ENCODE measurements around the gene NDFIP1. TPM values are rescaled to one million over a fixed set of nuclear protein-coding genes. Genes with fewer than 3 reads are reported as not detected.

The NDFIP1 gene
- total and polyA plus RNA-seq, 10 of the 15 experiments (the other 5 are each of a cell fraction or from before 2014, with no cell fraction given) = 0.08 to 2.7 (median 0.92) TPM

- no peak overlapping the region for H3K9ac ChIP-seq (ENCODE audit: control insufficient read depth, insufficient read depth, low read length)
- H3K4me2 ChIP-seq (ENCODE audit: control insufficient read depth, insufficient read depth) = no peak overlapping the region
- H3K4me3 ChIP-seq = no peak overlapping the region
- H3K27ac ChIP-seq (ENCODE audit: control insufficient read depth, insufficient read depth) = no peak overlapping the region
- no TSS peak for BruUV-seq (replicated peaks)
- ChIA-PET CTCF (interaction anchor here (1.2 to 1.3 kb wide), 2 partner anchors 17 to 19 kb away, joined by 3 to 4 read pairs; no protein-coding TSS in a partner anchor), SMC1A (ENCODE audit: uncharacterized antibody, unreplicated experiment) (no interaction called here), RAD21 (ENCODE audit: unreplicated experiment) (interaction anchor here (1.2 kb wide), 1 partner anchor 30 kb away, joined by 3 read pairs; no protein-coding TSS in a partner anchor), POLR2A (no interaction called here)
- H3K4me1 ChIP-seq (ENCODE audit: control insufficient read depth, insufficient read depth, low read length) = no peaks in the 10 kb centered on the region
- DNase-seq (ENCODE audit: low read depth, low spot score) = no peak
- no peaks in the 10 kb centered on the region for H3K79me2 ChIP-seq (ENCODE audit: control insufficient read depth, insufficient read depth, low read length)
- ATAC-seq = no peak
- in situ Hi-C loops (cut with MboI) (no loop called here), intact Hi-C loops (cut with micrococcal nuclease; ENCODE audit: unreplicated experiment) (loop anchor here (10.0 kb wide), 1 partner anchor 260 kb away; no protein-coding TSS in a partner anchor)
- H3K36me3 ChIP-seq (ENCODE audit: control insufficient read depth in 2 of 2, insufficient read depth in 2 of 2, low read length in 1 of 2) = no peaks in the 10 kb centered on the region
- TF ChIP-seq PAX8 (IDR thresholded peaks at IDR 0.05) = no peak
- TF ChIP-seq, protein P1, sequence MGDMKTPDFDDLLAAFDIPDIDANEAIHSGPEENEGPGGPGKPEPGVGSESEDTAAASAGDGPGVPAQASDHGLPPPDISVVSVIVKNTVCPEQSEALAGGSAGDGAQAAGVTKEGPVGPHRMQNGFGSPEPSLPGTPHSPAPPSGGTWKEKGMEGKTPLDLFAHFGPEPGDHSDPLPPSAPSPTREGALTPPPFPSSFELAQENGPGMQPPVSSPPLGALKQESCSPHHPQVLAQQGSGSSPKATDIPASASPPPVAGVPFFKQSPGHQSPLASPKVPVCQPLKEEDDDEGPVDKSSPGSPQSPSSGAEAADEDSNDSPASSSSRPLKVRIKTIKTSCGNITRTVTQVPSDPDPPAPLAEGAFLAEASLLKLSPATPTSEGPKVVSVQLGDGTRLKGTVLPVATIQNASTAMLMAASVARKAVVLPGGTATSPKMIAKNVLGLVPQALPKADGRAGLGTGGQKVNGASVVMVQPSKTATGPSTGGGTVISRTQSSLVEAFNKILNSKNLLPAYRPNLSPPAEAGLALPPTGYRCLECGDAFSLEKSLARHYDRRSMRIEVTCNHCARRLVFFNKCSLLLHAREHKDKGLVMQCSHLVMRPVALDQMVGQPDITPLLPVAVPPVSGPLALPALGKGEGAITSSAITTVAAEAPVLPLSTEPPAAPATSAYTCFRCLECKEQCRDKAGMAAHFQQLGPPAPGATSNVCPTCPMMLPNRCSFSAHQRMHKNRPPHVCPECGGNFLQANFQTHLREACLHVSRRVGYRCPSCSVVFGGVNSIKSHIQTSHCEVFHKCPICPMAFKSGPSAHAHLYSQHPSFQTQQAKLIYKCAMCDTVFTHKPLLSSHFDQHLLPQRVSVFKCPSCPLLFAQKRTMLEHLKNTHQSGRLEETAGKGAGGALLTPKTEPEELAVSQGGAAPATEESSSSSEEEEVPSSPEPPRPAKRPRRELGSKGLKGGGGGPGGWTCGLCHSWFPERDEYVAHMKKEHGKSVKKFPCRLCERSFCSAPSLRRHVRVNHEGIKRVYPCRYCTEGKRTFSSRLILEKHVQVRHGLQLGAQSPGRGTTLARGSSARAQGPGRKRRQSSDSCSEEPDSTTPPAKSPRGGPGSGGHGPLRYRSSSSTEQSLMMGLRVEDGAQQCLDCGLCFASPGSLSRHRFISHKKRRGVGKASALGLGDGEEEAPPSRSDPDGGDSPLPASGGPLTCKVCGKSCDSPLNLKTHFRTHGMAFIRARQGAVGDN (IDR thresholded peaks at IDR 0.05) = no peak
- TF ChIP-seq, protein P2, sequence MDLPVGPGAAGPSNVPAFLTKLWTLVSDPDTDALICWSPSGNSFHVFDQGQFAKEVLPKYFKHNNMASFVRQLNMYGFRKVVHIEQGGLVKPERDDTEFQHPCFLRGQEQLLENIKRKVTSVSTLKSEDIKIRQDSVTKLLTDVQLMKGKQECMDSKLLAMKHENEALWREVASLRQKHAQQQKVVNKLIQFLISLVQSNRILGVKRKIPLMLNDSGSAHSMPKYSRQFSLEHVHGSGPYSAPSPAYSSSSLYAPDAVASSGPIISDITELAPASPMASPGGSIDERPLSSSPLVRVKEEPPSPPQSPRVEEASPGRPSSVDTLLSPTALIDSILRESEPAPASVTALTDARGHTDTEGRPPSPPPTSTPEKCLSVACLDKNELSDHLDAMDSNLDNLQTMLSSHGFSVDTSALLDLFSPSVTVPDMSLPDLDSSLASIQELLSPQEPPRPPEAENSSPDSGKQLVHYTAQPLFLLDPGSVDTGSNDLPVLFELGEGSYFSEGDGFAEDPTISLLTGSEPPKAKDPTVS (IDR thresholded peaks at IDR 0.05; ENCODE audit: low read depth, low read length) = no peak
- no peak for TF ChIP-seq CEBPB (IDR thresholded peaks at IDR 0.05; ENCODE audit: borderline replicate concordance in 1 of 2, low read depth in 2 of 2, low read length in 2 of 2)
- TF ChIP-seq SUPT20H (IDR thresholded peaks at IDR 0.05; ENCODE audit: borderline replicate concordance, control insufficient read depth, low read depth, low read length) = no peak
- no peak for TF ChIP-seq PAX5 (IDR thresholded peaks at IDR 0.05; ENCODE audit: borderline replicate concordance, low read depth, low read length)
- no peak for TF ChIP-seq MYB (IDR thresholded peaks at IDR 0.05; ENCODE audit: borderline replicate concordance, low read depth, low read length)
- no peak for TF ChIP-seq FOXK2 (IDR thresholded peaks at IDR 0.05)
- TF ChIP-seq KLF5 (IDR thresholded peaks at IDR 0.05; ENCODE audit: partially characterized antibody) = no peak
- TF ChIP-seq ETV6 (conservative IDR thresholded peaks at IDR 0.05 in 1 of 2, IDR thresholded peaks at IDR 0.05 in 1 of 2; ENCODE audit: borderline replicate concordance in 1 of 2, low read depth in 1 of 2) = no peak
- H2AFZ ChIP-seq (ENCODE audit: control insufficient read depth, low read depth, low read length) = no peak overlapping the region
- no peaks in the 10 kb centered on the region for H4K20me1 ChIP-seq (ENCODE audit: control insufficient read depth, insufficient read depth)
- H3K9me3 ChIP-seq (replicated peaks; ENCODE audit: control insufficient read depth, insufficient read depth, low read length) = no peaks in the 10 kb centered on the region
- H3K27me3 ChIP-seq (replicated peaks in 1 of 2; ENCODE audit: control insufficient read depth in 2 of 2, insufficient read depth in 2 of 2, low read length in 1 of 2) = peaks cover 0 to 2% of the 10 kb centered on the region in 2 experiments; a peak in 2 of 4 replicates
- 23% methylated on average over 5 of the region's 5 CpGs for WGBS (ENCODE audit: insufficient coverage, insufficient replicate concordance, low lambda C conversion rate, missing lambda C conversion rate)
- FAIRE-seq = no peak
These were observed 55.7 kb downstream of the NDFIP1 start for GRCh38 chr5:142164315-142164714.

Data from GM12878 (cell line).